B cell (primary cell): ENCODE measurements around the gene ALPK3. TPM values are rescaled to one million over a fixed set of nuclear protein-coding genes. Genes with fewer than 3 reads are reported as not detected.

Experiments used
- ATAC-seq: fragments of 200-7000 bp; cut with Tn5 transposase; one replicate; pipeline ENCODE4 v1.10.0; 2021; ENCODE audit warnings: low read depth, mild to moderate bottlenecking, moderate number of reproducible peaks, moderate library complexity
- CTCF ChIA-PET: fragments of 350-600 bp; sonication (Branson Sonifier 250); formaldehyde crosslinking; loops from one replicate; lab custom pipeline; 2021; ENCODE audit warnings: antibody characterized with exemption, inconsistent platforms; lab: Charles Lee
- POLR2A ChIA-PET: fragments of 350-600 bp; sonication (Branson Sonifier 250); formaldehyde crosslinking; loops from one replicate; lab custom pipeline; 2021; ENCODE audit warnings: antibody characterized with exemption; lab: Charles Lee
- DNase-seq: peaks from one replicate; pipeline ENCODE4 v3.0.0; 2013
- H2AFZ ChIP-seq: 2 replicates; pipeline ENCODE4 v1.6.1; 2012; ENCODE audit warnings: mild to moderate bottlenecking, low read depth, low read length; ENCODE audit not compliant: insufficient read depth, poor library complexity, severe bottlenecking
- H3K27ac ChIP-seq, 2 donors: 1 replicate in 1 of 2; 2 replicates in 1 of 2; pipeline ENCODE4 v1.5.1; 2012 to 2013; ENCODE audit warnings: low read length in 2 of 2, mild to moderate bottlenecking in 2 of 2, moderate library complexity in 1 of 2
- H3K27me3 ChIP-seq, 4 experiments: fragments of 200-600 bp in 1 of 4; sonication (generic) in 1 of 4; replicated peaks in 1 of 4; 1 replicate in 2 of 4; 2 replicates in 2 of 4; pipeline versions ENCODE4 v1.6.1 to v1.7.0; 2013 to 2016; ENCODE audit warnings: low read length in 3 of 4, mild to moderate bottlenecking in 2 of 4, mixed read lengths in 1 of 4, moderate library complexity in 1 of 4; ENCODE audit not compliant: insufficient read depth in 4 of 4, control insufficient read depth in 3 of 4; ENCODE audit errors: control extremely low read depth in 1 of 4
- H3K36me3 ChIP-seq, 2 experiments: replicated peaks in 1 of 2; 1 replicate in 1 of 2; 2 replicates in 1 of 2; pipeline versions ENCODE4 v1.6.1 to v1.7.1; 2013; ENCODE audit warnings: low read length in 1 of 2; ENCODE audit not compliant: insufficient read depth in 2 of 2, control insufficient read depth in 1 of 2; ENCODE audit errors: control extremely low read depth in 1 of 2, extremely low read depth in 1 of 2
- H3K4me1 ChIP-seq, 2 donors: fragments of 200-600 bp in 1 of 2; sonication (generic) in 1 of 2; 1 replicate in 1 of 2; 2 replicates in 1 of 2; pipeline versions ENCODE4 v1.5.1 to v1.6.1; 2013 to 2017; ENCODE audit warnings: low read length in 2 of 2; ENCODE audit not compliant: control insufficient read depth in 2 of 2, insufficient read depth in 2 of 2
- H3K4me2 ChIP-seq: replicated peaks from 2 replicates; pipeline ENCODE3; 2012; ENCODE audit warnings: mild to moderate bottlenecking, low read depth, low read length; ENCODE audit not compliant: poor library complexity, severe bottlenecking
- H3K4me3 ChIP-seq, 5 experiments: fragments of 200-600 bp in 1 of 5; sonication (generic) in 1 of 5; 1 replicate in 3 of 5; 2 replicates in 2 of 5; pipeline versions ENCODE4 v1.5.1 to v1.7.0; 2011 to 2016; ENCODE audit warnings: low read length in 4 of 5, mild to moderate bottlenecking in 4 of 5, low read depth in 2 of 5, control low read depth in 1 of 5, moderate library complexity in 1 of 5; ENCODE audit not compliant: insufficient read depth in 1 of 5; ENCODE audit errors: control extremely low read depth in 1 of 5, extremely low read depth in 1 of 5
- H3K79me2 ChIP-seq: fragments of 200-600 bp; sonication (generic); one replicate; pipeline ENCODE4 v1.6.0; 2016; ENCODE audit warnings: low read length; ENCODE audit not compliant: control insufficient read depth, insufficient read depth
- H3K9ac ChIP-seq: fragments of 200-600 bp; sonication (generic); 2 replicates; pipeline ENCODE4 v1.6.1; 2017; ENCODE audit warnings: mild to moderate bottlenecking, low read length, moderate library complexity
- H3K9me3 ChIP-seq, 3 donors: one replicate each; pipeline versions ENCODE4 v1.6.1 to v1.7.1; 2013; ENCODE audit warnings: low read length in 2 of 3; ENCODE audit not compliant: control insufficient read depth in 2 of 3, insufficient read depth in 1 of 3; ENCODE audit errors: control extremely low read depth in 1 of 3
- H4K20me1 ChIP-seq: 2 replicates; pipeline ENCODE4 v1.6.0; 2012; ENCODE audit warnings: mild to moderate bottlenecking, low read length; ENCODE audit not compliant: insufficient read depth, control insufficient read depth, poor library complexity, severe bottlenecking
- H3K27ac Mint-ChIP-seq: one replicate; pipeline ENCODE4 v1.8.0; 2021; ENCODE audit warnings: mixed read lengths
- H3K27me3 Mint-ChIP-seq: one replicate; pipeline ENCODE4 v1.8.0; 2021; ENCODE audit warnings: mixed read lengths
- H3K4me1 Mint-ChIP-seq: one replicate; pipeline ENCODE4 v1.8.0; 2021; ENCODE audit warnings: mixed read lengths
- H3K4me3 Mint-ChIP-seq: one replicate; pipeline ENCODE4 v1.8.0; 2021; ENCODE audit warnings: mixed read lengths
- H3K9me3 Mint-ChIP-seq: one replicate; pipeline ENCODE4 v1.8.0; 2022; ENCODE audit warnings: mixed read lengths; ENCODE audit not compliant: insufficient read depth
- EZH2 ChIP-seq: IDR thresholded peaks from 2 replicates; pipeline ENCODE4 v1.6.1; 2012; ENCODE audit warnings: borderline replicate concordance, low read depth, mild to moderate bottlenecking, moderate library complexity, low read length; ENCODE audit not compliant: insufficient read depth, poor library complexity, severe bottlenecking
- WGBS: methylation state at CpG from one replicate; pipeline ENCODE4 v1.1.5; 2013; ENCODE audit warnings: missing lambda C conversion rate; ENCODE audit not compliant: insufficient coverage; 5-methylcytosine and 5-hydroxymethylcytosine counted together
- intact Hi-C: fragments of 100-400 bp; cut with micrococcal nuclease; formaldehyde crosslinking; loops from one replicate; pipeline ENCODE4 v1.10.0; 2022
- polyA plus RNA-seq: library from polyadenylated mRNA; depleted of rRNA; stranded (reverse); fragments of >200 nt; gene quantifications from 2 replicates; pipeline ENCODE4 v1.2.3, GENCODE V29; 2012
- total RNA-seq, 2 donors: library from RNA; stranded (reverse); fragments of 120-200 nt in 1 of 2; gene quantifications; 1 replicate in 1 of 2; 2 replicates in 1 of 2; pipeline versions ENCODE4 v1.2.3 to v1.2.4, GENCODE V29; 2013 to 2022
- TF ChIP-seq, protein P1 (sequence below): fragments of 200-600 bp; IDR thresholded peaks from one replicate; pipeline ENCODE4 v1.8.0; 2022; ENCODE audit warnings: antibody characterized with exemption, mild to moderate bottlenecking

Gene ALPK3
- total and polyA plus RNA-seq, 2 donors (not counting 1 experiment from before 2014, with no cell fraction given), result 0.07 to 0.15 TPM

DNA sequence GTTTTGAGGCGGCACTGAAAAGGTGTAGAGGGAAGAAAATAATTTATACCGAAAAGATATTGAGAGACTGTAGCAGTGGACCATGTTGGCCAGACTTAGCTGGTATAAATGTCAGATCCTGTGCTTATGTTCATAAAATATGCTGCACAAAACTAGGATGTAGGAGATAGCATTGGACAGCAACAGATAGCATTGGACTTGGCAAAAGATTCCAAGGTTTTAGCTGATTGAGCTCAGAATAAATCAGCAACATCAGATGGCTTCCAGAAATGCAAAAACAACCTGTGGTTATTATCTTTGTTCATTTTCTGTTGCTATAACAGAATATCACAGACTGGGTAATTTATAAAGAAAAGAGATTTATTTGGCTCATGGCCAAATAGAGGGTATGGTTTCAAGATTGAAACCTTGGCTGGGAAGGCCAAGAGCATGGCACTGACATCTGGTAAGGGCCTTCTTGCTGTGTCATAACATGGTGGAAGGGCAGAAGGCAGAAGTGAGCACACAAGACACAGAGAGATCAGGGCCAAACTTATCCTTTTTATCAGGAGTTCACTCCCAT lies 102.0 kb downstream of the ALPK3 start:
- Histone ChIP-seq H3K4me3 (no peak overlapping the region), H3K9me3 (peaks cover 0 to 5% (median 0%) of the 10 kb centered on the region in 3 donors), H3K4me2 (no peak overlapping the region), H3K27me3 (peaks cover 0 to 3% (median 0%) of the 10 kb centered on the region in 4 experiments), H3K9ac (no peak overlapping the region), H3K79me2 (no peaks in the 10 kb centered on the region), H4K20me1 (no peaks in the 10 kb centered on the region), H2AFZ (no peak overlapping the region), H3K36me3 (no peaks in the 10 kb centered on the region), H3K4me1 (no peaks in the 10 kb centered on the region), H3K27ac (no peak overlapping the region)
- no peaks in the 10 kb centered on the region for H3K4me1 Mint-ChIP-seq
- H3K27me3 Mint-ChIP-seq, result peaks cover 10% of the 10 kb centered on the region
- no peak overlapping the region for H3K4me3 Mint-ChIP-seq
- no peak overlapping the region for H3K27ac Mint-ChIP-seq
- POLR2A ChIA-PET, result no interaction called here
- no peak for ATAC-seq
- no peak for DNase-seq
- WGBS, result 100% methylated on average over 2 of the region's 2 CpGs
- TF ChIP-seq, protein P1, sequence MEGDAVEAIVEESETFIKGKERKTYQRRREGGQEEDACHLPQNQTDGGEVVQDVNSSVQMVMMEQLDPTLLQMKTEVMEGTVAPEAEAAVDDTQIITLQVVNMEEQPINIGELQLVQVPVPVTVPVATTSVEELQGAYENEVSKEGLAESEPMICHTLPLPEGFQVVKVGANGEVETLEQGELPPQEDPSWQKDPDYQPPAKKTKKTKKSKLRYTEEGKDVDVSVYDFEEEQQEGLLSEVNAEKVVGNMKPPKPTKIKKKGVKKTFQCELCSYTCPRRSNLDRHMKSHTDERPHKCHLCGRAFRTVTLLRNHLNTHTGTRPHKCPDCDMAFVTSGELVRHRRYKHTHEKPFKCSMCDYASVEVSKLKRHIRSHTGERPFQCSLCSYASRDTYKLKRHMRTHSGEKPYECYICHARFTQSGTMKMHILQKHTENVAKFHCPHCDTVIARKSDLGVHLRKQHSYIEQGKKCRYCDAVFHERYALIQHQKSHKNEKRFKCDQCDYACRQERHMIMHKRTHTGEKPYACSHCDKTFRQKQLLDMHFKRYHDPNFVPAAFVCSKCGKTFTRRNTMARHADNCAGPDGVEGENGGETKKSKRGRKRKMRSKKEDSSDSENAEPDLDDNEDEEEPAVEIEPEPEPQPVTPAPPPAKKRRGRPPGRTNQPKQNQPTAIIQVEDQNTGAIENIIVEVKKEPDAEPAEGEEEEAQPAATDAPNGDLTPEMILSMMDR, result no peak
- no peak for TF ChIP-seq EZH2
- intact Hi-C loops, result no loop called here
- H3K9me3 Mint-ChIP-seq, result no peaks in the 10 kb centered on the region
- CTCF ChIA-PET, result interaction anchor here (0.6 kb wide), 1 partner anchor 528 kb away, joined by 3 read pairs; no protein-coding TSS in a partner anchor

DNA sequence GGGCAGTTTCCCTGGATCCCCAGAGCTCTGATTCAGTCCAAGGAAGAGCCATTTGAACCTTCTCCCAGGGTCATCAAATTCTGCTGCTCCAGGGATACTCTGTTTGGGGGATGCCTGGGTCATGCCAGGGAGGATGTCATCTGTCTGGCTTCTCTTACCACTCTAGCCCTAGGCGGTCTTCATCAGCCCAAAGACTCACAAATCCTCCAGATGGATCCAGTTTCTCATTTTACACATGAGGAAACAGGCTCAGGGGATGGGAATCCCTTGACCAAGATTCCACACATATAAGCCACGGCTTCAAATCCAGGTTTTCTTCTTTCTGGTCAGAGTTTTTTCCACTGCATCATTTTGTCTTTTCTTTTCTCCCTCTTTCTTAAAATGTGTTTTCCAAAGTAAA lies 104.0 kb downstream of the ALPK3 start:
- H3K79me2 ChIP-seq, result no peaks in the 10 kb centered on the region
- POLR2A ChIA-PET, result no interaction called here
- no peak overlapping the region for H3K9ac ChIP-seq
- ATAC-seq (no peak), DNase-seq (no peak)
- no peaks in the 10 kb centered on the region for H3K27me3 Mint-ChIP-seq
- intact Hi-C loops, result no loop called here
- H3K27me3 ChIP-seq, result no peaks in the 10 kb centered on the region
- no peaks in the 10 kb centered on the region for H3K36me3 ChIP-seq
- WGBS, result 90% methylated on average over 2 of the region's 2 CpGs
- H3K9me3 Mint-ChIP-seq, result no peaks in the 10 kb centered on the region
- H2AFZ ChIP-seq, result no peak overlapping the region
- H3K4me1 ChIP-seq, result no peaks in the 10 kb centered on the region
- H3K9me3 ChIP-seq, result no peaks in the 10 kb centered on the region
- no peak overlapping the region for H3K4me3 Mint-ChIP-seq
- H3K27ac Mint-ChIP-seq, result no peak overlapping the region
- TF ChIP-seq EZH2, result no peak
- TF ChIP-seq, protein P1, result no peak
- CTCF ChIA-PET, result no interaction called here
- no peaks in the 10 kb centered on the region for H3K4me1 Mint-ChIP-seq
- no peaks in the 10 kb centered on the region for H4K20me1 ChIP-seq
- no peak overlapping the region for H3K4me3 ChIP-seq
- no peak overlapping the region for H3K27ac ChIP-seq
- H3K4me2 ChIP-seq, result no peak overlapping the region
